AG04450 (cell line): Measurements from ENCODE around the gene TRPM5. TPM values are rescaled to one million over a fixed set of nuclear protein-coding genes. Genes with fewer than 3 reads are reported as not detected.

Experiments
- CTCF ChIA-PET: fragments of 300-600, 350-600 bp; formaldehyde crosslinking; extraction: SDS; loops from one replicate; lab custom pipeline; 2022; ENCODE audit warnings: antibody characterized with exemption, inconsistent platforms; lab: Charles Lee
- POLR2A ChIA-PET: fragments of 350-600 bp; formaldehyde crosslinking; extraction: SDS; loops from one replicate; lab custom pipeline; 2021; ENCODE audit warnings: antibody characterized with exemption, inconsistent platforms; lab: Yijun Ruan, JAX
- DNase-seq: peaks from one replicate; pipeline ENCODE4 v3.0.0-alpha.2; 2011; ENCODE audit warnings: low read depth, low spot score
- H3K27ac ChIP-seq: one replicate; pipeline ENCODE4 v1.5.1; 2012; ENCODE audit warnings: low read depth, low read length, control low read depth
- H3K27me3 ChIP-seq: one replicate; pipeline ENCODE4 v1.6.0; 2012; ENCODE audit warnings: low read length; ENCODE audit not compliant: control insufficient read depth, insufficient read depth
- H3K4me3 ChIP-seq: 2 replicates; pipeline ENCODE4 v1.5.1; 2011; ENCODE audit warnings: mild to moderate bottlenecking, low read depth, low read length, control low read depth
- H3K9me3 ChIP-seq: 2 replicates; pipeline ENCODE4 v1.5.1; 2012; ENCODE audit warnings: low read length; ENCODE audit not compliant: control insufficient read depth, insufficient read depth
- CTCF ChIP-seq: IDR thresholded peaks from 2 replicates; pipeline ENCODE4 v1.5.1; 2011; ENCODE audit warnings: low read depth, low read length, control low read depth, inconsistent platforms
- polyA plus RNA-seq: library from polyadenylated mRNA; depleted of rRNA; stranded (reverse); fragments of >200 nt; gene quantifications from 2 replicates; pipeline ENCODE4 v1.2.3, GENCODE V29; 2011

The TRPM5 gene
- polyA plus RNA-seq, 1 experiment, result not detected

- DNase-seq, result no peak
- Histone ChIP-seq H3K27ac (no peak overlapping the region), H3K4me3 (no peak overlapping the region), H3K9me3 (no peaks in the 10 kb centered on the region; the same call in 1 of the 2 replicates), H3K27me3 (peaks cover 41% of the 10 kb centered on the region)
- POLR2A ChIA-PET, result no interaction called here
- CTCF ChIA-PET, result no interaction called here
- no peak for TF ChIP-seq CTCF
Observed at GRCh38 chr11:2446590-2447252, 2.4 kb upstream of the TRPM5 start.

GRCh38 chr11:2445746-2446551 is 1.6 kb upstream of the TRPM5 start:
- CTCF ChIA-PET, result no interaction called here
- Histone ChIP-seq H3K4me3 (no peak overlapping the region), H3K9me3 (no peaks in the 10 kb centered on the region; the same call in 1 of the 2 replicates), H3K27me3 (peaks cover 38% of the 10 kb centered on the region), H3K27ac (no peak overlapping the region)
- no peak for TF ChIP-seq CTCF
- POLR2A ChIA-PET, result no interaction called here
- no peak for DNase-seq

- Histone ChIP-seq H3K27me3 (peaks cover 38% of the 10 kb centered on the region), H3K4me3 (no peak within 1 kb of the TSS), H3K27ac (no peak within 1 kb of the TSS), H3K9me3 (no peaks in the 10 kb centered on the region; the same call in 1 of the 2 replicates)
- CTCF ChIA-PET, result no interaction called here
- no peak for TF ChIP-seq CTCF
- POLR2A ChIA-PET, result no interaction called here
- no peak for DNase-seq
Observed at GRCh38 chr11:2444821-2445745, 769 bp upstream of the TRPM5 start, which contains the start of gene KCNQ1. TSS of gene KCNQ1 (plus strand) at chr11:2445008. CDS start at chr11:2445099, 91 bp downstream.

GRCh38 chr11:2443406-2443805 is 908 bp downstream of the TRPM5 start:
- no peak overlapping the region for H3K27ac ChIP-seq
- ChIA-PET CTCF (no interaction called here), POLR2A (no interaction called here)

More at GRCh38 chr11:2443406-2443805, 908 bp downstream of the TRPM5 start:
- no peak overlapping the region for H3K4me3 ChIP-seq
- TF ChIP-seq CTCF, result no peak
- H3K9me3 ChIP-seq, result no peaks in the 10 kb centered on the region; the same call in 1 of the 2 replicates
- peaks cover 32% of the 10 kb centered on the region for H3K27me3 ChIP-seq
- no peak for DNase-seq
